NCI-H2029 treated with DMSO at 0.1 percent for 48 hours (cell line): Measurements from ENCODE around the gene FAT3.

ENCODE experiments used
- DNase-seq: peaks from one replicate; lab custom pipeline; 2025; lab: John Stamatoyannopoulos, UW

Gene FAT3

DNA sequence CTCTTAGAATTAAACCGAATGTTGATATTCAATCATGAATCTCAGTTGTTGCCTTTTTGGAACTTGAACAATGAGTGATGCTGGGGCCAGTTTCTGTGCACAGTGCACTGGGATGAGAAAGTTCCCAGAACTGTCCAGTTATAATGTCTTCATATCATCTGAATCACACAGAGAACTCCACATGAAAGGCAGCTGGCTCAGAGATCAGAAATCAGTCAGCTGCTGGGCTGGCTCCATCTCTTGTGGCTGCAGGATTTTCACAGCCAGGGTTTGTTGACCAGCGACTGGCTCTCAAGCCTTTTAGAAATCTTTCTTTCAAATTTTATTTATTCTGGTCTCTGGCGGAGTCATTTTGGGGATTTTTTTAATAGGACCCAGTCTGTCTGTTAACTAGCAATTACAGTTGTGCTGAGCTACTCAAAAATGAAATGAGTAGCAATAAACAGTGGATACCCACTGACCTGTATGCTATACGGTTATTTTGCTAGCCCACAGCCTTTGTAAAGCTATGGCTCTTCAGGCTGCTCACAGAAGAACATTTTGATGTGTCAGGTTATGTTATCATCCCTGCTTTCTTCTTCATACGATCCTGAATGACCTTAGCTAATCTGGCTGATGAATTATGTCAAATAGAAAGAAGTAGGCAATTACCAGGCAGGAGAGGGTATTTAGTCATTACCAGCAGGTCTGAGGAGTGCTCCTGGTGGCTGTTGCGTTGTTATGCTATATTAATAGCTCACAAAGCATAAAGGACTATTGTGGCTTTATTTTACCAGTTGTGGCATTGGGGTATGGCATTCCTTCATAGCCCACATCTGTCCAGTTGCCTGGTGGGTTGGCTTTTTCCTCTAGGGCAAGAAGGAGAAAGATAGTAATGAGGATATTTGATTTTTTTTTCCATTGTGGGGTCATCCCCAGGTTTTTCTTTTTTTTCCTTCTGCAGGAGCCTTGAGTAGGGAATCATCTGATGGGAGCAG is 3.6 kb downstream of the FAT3 start:
- no peak for DNase-seq

DNA sequence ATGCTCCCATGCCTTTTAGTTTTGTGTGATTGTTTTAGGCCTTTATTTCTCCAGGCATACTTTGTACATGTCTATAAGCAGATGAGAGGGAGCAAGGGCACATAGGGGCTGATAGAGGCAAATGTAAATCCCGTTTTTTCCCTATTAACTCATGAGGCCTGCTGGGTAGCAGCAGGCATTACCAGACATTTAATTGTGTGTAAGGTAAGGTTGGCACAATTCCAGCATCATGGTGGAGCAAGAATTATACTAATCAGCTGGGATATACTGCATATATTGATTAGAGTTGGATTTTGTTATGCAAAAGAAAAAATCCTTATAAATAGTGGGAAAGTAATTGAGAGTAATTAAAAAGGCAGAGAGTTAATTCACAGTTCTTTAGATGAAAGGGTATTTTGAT is 12.2 kb downstream of the FAT3 start:
- no peak for DNase-seq

DNA sequence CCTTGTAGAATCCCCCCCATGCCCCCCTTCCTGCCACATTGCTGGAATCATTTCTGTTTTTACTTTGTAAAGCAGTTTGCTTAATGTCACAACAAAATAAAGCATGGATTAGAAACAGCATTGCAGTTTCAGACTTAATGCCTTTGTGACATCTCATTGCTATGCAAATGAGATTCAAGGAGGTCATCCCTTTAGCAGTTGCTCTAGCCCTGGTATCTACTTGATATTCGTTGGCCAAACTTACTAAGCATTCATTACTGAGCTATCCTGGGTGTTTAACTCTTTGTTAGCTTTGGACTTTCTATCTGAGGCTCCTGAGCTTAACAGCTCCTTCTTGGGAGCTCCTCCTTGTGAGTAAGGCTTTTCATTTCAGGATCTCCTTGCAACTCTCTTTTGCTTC is 16.3 kb downstream of the FAT3 start:
- DNase-seq, result no peak

DNA sequence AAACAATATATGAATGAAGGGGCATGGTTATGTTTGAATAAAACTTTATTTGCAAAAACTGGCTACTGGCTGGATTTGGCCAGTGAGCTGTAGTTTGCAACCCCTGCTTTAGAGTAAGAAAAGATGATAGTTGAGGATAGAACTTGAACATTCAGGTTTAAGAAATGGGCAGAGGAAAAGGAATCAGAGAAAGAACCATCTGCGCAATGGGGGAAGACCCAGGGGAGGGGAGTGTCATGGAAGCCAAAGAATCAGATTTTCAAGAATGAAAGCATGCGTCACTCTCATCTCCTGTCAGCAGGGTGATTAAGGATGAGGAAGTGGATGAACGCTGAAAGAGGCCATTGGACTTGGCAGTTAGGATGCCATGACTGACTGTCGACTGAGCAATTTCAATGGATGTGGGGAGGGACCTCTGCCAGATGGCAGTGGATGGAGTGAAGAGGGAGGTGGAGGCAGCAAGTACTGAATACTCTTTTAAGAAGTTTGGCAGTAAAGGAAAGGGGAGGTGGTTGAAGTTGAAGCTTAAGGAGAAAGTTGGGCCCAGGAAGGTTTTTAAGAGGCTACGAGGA is 21.2 kb downstream of the FAT3 start:
- DNase-seq, result no peak

DNA sequence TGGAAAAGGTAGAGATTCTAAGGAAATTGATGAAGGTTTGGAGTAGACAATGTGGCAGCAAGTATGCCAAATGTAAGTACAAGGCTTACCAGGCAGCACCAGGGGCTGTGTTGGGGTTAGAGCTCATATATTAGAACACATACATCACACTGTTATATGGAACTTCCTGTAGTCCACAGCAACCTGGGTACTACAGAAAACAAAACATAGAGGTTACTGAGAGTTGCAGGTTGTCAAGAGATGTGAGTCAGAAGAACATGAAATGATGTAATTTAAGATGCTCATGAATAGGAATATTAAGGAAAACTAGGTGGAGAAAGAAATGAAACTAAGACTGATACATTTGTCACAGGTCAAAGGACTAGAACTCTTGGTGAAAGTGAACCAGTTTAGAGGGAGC is 22.0 kb downstream of the FAT3 start:
- DNase-seq, result no peak

DNA sequence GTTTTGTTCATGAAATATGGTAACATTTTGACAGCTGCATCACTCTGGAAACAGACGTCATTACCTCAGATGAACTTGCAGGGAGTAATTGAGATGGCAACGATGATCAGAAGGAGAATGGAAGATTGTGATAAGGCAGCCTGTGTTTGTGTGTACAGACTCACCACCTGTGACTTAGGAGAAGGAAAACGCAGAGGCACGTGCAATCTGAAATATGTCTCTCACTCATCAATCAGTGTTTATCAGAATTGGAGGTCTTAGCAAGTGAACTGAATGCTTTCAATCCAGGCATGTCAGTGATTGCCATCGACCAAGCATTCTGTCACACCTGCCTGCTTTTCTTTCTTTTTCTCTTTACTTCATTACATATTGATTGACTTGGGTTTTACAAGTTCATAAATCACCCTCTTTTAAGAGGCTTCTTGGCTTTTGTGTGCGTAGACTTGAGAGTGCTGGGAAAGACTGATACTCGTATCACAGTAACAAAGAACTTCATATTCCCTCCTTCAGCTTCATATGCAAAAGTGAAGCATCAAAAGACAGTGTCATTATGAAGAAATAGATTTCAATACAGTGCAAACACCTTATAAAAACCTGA is 24.6 kb downstream of the FAT3 start:
- DNase-seq, result no peak

DNA sequence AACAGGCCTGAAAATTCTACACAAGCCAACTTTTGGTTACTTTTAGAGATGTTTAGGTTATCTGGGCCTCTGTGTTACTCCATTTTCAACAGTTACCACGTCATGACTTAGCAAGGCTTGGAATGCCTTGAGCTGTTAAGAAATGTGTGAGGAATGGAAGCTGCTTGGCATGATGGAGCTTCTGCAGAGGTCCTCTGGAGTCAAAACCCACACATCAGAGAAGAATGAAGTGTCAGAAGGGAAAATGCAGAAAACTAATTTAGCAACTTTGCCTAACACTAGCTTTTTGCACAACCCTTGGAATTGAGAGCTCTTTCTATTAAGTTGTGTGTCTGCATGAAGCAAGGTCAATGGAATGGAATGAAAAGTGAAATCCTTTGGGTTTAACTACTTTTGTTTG is 27.4 kb downstream of the FAT3 start:
- no peak for DNase-seq

DNA sequence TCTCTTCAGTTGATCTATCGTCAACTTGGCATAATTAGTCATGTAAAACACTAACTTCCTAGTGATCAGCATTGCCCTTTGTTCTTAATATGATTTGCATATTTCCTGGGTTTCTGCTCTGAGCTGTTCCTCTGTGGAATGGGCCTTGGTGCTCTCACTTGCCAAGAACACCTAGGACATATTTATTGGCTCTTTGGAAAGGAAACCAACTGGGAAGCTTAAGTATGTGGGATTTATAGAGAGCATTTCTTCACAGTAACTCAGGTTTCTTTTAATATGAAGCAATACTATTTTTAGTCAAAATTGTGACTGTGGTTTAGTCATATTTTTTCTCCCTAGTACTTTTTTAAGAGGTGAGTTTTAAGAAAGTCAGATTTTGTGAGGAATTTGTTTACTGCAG is 28.8 kb downstream of the FAT3 start:
- DNase-seq, result no peak

DNA sequence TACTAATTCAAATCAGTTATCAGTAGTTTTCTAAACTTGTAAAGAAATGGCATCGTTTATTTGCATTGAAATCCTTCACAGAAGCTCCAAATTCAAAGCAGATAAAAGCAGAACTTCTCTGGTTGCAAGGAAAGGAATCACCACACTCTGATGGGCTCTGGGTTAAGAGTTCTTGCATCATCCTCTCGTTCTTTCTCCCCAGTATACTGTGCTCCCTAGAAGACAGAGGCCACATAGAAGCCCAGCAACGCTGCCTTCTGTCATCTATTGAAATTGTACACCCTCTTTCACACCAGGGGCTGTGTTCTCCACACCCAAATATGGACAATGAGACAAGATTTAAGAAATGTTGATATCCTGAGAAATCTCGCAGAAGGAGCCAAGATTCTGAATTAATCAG is 29.3 kb downstream of the FAT3 start:
- DNase-seq, result no peak

DNA sequence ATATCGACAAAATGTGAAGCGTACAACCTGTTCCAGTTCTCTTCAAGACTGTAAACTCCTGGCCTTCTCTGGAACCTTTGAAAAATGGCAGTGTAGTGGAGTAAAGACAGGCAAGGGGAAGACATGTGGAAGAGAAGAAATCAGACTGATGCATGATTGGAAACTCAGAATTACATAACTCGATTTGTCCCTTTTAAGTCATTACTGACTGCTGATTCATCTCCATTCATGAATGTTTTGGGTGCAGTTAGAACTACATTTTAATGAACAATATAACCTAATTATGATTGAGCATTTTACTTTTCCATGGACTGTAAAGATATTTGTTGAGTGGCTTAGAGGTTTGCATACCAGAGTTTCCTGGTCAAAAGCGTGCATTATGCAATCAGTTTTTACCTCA is 32.9 kb downstream of the FAT3 start:
- DNase-seq, result no peak

DNA sequence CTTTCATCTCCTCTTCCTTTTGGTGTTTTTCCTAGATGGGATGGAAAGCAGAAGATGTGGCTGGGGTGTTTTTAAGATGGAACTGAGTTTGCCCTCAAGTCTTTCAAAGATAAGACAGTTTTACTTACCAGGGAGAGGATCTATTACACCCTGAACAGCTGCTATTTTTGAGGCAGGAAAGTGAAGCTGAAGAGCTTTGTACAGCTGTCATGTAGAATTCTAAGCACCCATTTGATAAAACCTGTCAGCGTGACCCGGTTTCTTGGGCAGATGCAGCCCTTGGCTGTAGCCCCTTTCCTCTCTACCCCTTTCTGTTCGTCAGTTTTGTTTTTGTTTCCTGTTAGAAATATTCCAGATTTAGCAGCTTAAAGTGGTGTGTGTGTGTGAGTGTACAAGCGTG is 35.2 kb downstream of the FAT3 start:
- DNase-seq, result no peak

DNA sequence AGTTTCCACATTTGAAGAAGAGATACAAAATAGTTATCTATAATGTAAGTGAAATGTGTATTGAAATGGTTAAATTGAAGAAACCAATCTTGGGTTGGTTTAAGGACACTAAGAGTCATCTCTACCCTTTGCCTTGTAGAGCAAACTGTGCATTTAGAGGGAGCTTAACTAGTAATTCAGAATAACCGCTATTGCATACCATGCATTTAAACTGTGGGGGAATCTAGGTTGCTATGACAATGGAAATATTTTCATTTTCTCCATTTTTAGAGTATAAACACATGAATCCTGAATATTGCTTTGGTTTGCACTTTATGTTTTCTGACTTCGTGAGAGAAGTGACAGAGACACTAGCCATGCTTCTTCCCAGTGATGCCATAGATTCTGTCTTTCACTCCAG is 39.7 kb downstream of the FAT3 start:
- DNase-seq, result no peak

DNA sequence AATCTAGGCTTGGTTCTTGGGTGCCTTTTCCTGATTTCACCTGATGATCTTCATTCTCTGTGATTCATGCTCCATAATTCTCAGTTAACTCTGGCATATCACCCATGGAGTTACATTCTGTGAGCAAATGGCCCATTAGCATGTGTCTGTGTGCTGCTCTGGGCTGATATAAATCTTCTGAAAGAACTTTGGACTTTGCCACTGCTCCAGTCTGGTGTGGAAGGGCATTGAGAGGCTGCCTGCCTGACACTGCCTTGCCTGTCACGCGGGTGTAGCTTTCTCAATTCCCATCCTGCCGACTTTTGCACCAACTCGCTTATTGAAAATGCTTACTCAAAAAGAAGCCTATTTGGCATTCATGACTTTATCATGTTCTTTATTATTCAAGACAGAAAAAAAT is 42.2 kb downstream of the FAT3 start:
- DNase-seq, result no peak

DNA sequence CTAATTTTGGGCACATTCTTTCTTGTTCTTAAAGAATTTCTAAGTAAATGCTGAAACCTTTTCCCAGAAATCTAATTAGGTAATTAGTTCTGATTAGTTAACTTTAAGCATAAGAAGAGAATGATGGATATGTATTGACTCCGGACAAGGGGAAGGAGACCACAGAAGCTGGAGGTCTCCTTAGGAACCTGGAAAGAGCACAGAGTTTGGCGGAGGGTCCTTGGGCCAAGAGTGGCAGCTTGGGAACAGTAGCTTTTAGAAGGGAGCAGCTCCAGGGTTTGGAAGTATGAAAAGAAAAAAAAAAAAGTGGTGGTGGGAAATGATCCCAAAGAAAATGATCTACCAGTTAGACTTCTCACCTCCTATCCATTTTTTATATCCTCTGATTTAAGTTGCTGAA is 42.7 kb downstream of the FAT3 start:
- no peak for DNase-seq

DNA sequence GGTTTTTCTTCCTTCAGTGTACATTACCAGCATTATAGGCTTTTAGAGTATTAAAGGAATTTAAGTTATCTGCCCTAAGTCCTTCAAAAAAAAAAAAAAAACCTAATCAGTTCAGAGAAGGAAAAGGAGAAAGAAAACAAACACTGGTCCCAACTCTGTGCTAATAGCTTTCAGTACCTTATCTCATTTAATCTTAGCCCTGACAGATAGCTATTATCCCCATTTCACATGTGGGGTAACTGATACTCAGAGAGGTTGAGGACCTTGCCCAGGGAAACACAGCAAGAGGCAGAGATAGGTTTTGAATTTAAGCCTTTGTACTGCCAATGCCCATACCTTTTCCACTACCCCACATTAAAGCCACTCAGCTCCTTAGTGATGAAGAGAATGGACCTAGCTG is 43.4 kb downstream of the FAT3 start:
- no peak for DNase-seq

DNA sequence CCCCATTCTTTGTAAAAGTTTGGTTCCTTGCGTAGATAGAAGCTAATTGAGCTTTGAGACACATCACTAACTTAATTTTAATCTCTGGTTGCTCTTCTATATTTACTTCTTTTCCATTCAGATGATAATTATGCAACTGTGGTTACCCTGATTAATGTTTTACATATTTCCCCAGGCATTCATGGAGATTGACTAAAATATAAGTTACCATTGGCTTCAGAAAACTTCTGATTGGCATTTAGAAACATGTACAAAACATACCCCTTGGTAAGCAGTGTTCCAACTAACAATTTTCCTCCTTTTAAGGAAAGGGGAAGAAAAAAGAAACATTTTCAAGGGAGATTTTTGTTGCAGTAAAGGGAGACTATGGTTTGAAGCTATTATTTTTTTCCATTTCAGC is 43.9 kb downstream of the FAT3 start:
- DNase-seq, result no peak

DNA sequence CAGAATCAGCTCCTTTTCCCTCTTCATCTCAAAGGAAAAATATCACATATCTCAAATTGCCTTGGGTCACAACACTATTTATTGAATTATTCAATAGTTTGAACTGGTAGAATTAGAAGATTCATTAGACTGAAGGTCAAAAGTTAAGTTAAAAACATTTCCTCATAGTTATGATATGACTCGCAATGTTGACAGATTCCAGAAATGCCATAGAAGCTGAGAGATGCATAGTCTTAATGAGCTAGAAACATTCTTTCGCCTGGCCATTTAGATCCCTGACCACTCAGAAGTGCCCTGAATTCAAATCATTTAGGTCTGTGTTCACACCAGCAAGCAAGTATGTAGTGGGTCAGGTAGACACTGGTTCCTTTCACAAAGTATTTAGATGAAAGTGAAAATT is 44.4 kb downstream of the FAT3 start:
- no peak for DNase-seq

DNA sequence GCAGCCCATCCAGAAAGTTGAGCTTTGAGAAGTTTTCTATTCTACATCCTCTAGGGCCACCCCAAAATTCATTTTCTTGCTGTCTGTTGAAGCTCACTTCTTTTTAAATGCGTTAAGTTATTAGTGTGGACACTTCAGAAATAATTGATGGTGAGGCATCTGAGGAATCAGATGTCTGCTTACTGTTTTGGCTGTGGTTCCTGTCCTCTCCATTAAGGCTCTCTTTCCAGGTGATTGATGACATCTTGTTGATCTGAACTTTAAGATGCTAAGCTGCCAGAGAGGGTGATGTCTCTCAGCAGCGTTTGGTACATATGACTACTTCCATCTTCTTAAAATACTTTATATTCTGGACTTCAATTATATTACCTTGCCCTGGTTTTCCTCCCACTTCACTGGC is 45.2 kb downstream of the FAT3 start:
- DNase-seq, result no peak

DNA sequence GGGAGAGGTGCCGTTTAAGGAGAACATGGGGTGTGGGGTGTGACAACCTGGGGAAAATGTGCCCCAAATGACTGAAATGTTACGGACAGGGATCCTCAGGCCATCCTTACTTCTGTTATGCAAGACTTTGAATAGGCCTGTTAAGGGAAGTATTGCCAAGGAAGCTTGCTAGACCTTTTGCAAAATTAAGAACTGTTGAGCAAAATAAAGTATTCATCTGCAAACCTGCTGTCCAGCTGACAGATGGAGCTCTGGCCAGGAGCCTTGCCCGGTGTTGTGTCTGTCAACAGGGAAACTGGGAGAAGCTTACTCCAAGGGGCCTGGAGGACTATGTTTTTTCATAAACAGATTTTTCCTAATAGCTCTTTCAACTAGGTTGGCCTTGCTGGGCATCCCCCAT is 48.0 kb downstream of the FAT3 start:
- DNase-seq, result no peak
